ENCODE results near the gene RAD1.

The RAD1 gene

GRCh38 chr5:34915856-34916192 lies 520 bp upstream of the RAD1 start:
- DNase-seq, result no peak

- DNase-seq, result peak; percentile 58
These were observed 599 bp downstream of the RAD1 start for GRCh38 chr5:34914671-34915138.

GRCh38 chr5:34913072-34913471 lies 2.2 kb downstream of the RAD1 start:
- no peak for DNase-seq

- no peak for DNase-seq
These were observed 9.7 kb downstream of the RAD1 start for GRCh38 chr5:34905564-34905963.

GRCh38 chr5:34903260-34903659 lies 12.0 kb downstream of the RAD1 start:
- no peak for DNase-seq

GRCh38 chr5:34900652-34901051 lies 14.7 kb downstream of the RAD1 start:
- no peak for DNase-seq

GRCh38 chr5:34899066-34899465 lies 16.2 kb downstream of the RAD1 start:
- DNase-seq, result no peak

- peak; percentile 64 for DNase-seq
These were observed 16.9 kb downstream of the RAD1 start for GRCh38 chr5:34898258-34898895.

- DNase-seq, result no peak
These were observed 17.7 kb downstream of the RAD1 start for GRCh38 chr5:34897646-34898045.

- no peak for DNase-seq
These were observed 19.5 kb downstream of the RAD1 start for GRCh38 chr5:34895641-34896419.

- no peak for DNase-seq
These were observed 20.6 kb downstream of the RAD1 start for GRCh38 chr5:34894716-34895115.

- no peak for DNase-seq
These were observed 22.9 kb downstream of the RAD1 start for GRCh38 chr5:34892414-34892813.

GRCh38 chr5:34891981-34892380 lies 23.3 kb downstream of the RAD1 start:
- DNase-seq, result no peak

- no peak for DNase-seq
These were observed 25.9 kb downstream of the RAD1 start for GRCh38 chr5:34889394-34889793.

GRCh38 chr5:34886392-34887119 lies 28.7 kb downstream of the RAD1 start:
- no peak for DNase-seq

GRCh38 chr5:34881246-34881645 lies 34.1 kb downstream of the RAD1 start:
- no peak for DNase-seq

- no peak for DNase-seq
These were observed 39.0 kb downstream of the RAD1 start for GRCh38 chr5:34876275-34876674.

GRCh38 chr5:34870382-34870781 lies 44.9 kb downstream of the RAD1 start:
- no peak for DNase-seq

- DNase-seq, result no peak
These were observed 46.0 kb downstream of the RAD1 start for GRCh38 chr5:34869256-34869655.

GRCh38 chr5:34868791-34869190 lies 46.5 kb downstream of the RAD1 start:
- no peak for DNase-seq

GRCh38 chr5:34867660-34868059 lies 47.6 kb downstream of the RAD1 start:
- DNase-seq, result no peak

- DNase-seq, result no peak
These were observed 48.3 kb downstream of the RAD1 start for GRCh38 chr5:34866989-34867471.

GRCh38 chr5:34865091-34865490 lies 50.2 kb downstream of the RAD1 start:
- no peak for DNase-seq

- no peak for DNase-seq
These were observed 51.4 kb downstream of the RAD1 start for GRCh38 chr5:34863946-34864345.
